Activated T-helper 1 cell treated with anti-CD3 and anti-CD28 coated beads, Interleukin-2, amount 50 U/mL, for 16 hours (primary cell): ENCODE data around the gene KRT8.
"Not testable (repeated sequence)": the region's sequence is repeated elsewhere in the genome, so short reads cannot be mapped to it uniquely, and the experiment has no call there.

Source experiments
- DNase-seq, 2 donors: peaks; one replicate each; pipeline ENCODE4 v3.0.0-alpha.2; 2020; ENCODE audit warnings: low read depth in 1 of 2, low spot score in 1 of 2

The KRT8 gene

GRCh38 chr12:52901715-52902541 lies 2.9 kb downstream of the KRT8 start:
- no peak for DNase-seq

GRCh38 chr12:52900896-52901714 lies 3.8 kb downstream of the KRT8 start:
- no peak for DNase-seq

- no peak for DNase-seq
Observed at GRCh38 chr12:52900166-52900895, 4.5 kb downstream of the KRT8 start.

GRCh38 chr12:52899338-52900035 lies 5.4 kb downstream of the KRT8 start:
- DNase-seq: no peak

GRCh38 chr12:52896190-52897100 lies 8.4 kb downstream of the KRT8 start:
- DNase-seq: no peak

GRCh38 chr12:52895726-52896189 lies 9.1 kb downstream of the KRT8 start:
- no peak for DNase-seq

- no peak for DNase-seq
Observed at GRCh38 chr12:52892974-52893373, 11.9 kb downstream of the KRT8 start.

- no peak for DNase-seq
Observed at GRCh38 chr12:52892207-52892852, 12.5 kb downstream of the KRT8 start.

- no peak for DNase-seq
Observed at GRCh38 chr12:52891044-52891443, 13.8 kb downstream of the KRT8 start.

GRCh38 chr12:52890417-52890816 lies 14.5 kb downstream of the KRT8 start:
- no peak for DNase-seq

GRCh38 chr12:52884526-52885293 lies 20.2 kb downstream of the KRT8 start:
- DNase-seq: peak; percentile 70 to 76

GRCh38 chr12:52880499-52880898 lies 24.4 kb downstream of the KRT8 start:
- DNase-seq: not testable (repeated sequence)

GRCh38 chr12:52879394-52880351 lies 25.2 kb downstream of the KRT8 start:
- DNase-seq: peak; percentile 37 to 44

- DNase-seq: no peak
Observed at GRCh38 chr12:52878507-52879393, 26.1 kb downstream of the KRT8 start.

GRCh38 chr12:52877242-52877641 lies 27.6 kb downstream of the KRT8 start:
- DNase-seq: no peak

- DNase-seq: no peak
Observed at GRCh38 chr12:52876372-52876771, 28.5 kb downstream of the KRT8 start.
